GM12874 (cell line): ENCODE data around the gene SRPK2.

Source experiments
- TF ChIP-seq, protein P1 (sequence below): IDR thresholded peaks from 2 replicates; pipeline ENCODE4 v1.5.1; 2011; ENCODE audit warnings: low read depth, mild to moderate bottlenecking, control low read depth, low read length, moderate library complexity; ENCODE audit not compliant: insufficient read depth

The SRPK2 gene

DNA sequence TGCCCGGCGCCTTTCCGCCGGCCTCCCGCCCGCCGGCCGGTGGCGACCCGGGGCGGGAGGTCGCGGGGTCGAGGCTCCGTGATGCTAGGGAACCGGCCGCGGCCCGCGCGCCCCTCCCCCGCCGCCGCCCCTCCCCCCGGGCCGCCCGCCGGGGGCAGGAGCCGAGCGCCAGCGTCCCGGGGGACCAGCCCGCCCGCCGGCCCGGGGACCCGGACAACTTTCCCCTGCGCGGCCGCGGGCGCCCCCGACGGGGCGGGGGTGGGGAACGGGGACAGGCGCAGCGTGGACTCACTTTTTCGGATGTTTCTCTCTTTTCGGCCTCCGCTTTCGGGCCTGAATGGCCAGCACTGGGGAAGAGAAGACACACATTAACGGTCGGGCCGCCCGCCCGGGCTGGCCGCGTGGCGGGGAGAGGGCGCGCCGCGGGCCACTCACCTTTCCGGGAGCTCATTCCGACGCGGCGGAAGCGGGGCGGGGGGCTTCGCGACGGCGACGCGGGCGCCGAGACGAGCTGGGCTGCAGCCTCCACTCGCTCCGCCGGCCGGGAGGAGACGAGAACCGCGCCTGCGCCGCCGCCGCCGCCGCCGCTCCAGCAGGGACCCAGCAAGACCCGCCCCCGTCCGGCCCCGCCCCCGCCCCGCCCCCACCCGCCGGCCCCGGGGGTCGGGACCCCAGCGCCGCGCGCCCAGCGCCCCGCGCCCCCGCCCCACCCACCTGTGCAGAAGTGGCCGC lies at the start of gene SRPK2:
Gene SRPK2, minus strand, starts transcription at position 566 of the 732 bp plus-strand sequence.
- TF ChIP-seq, protein P1, sequence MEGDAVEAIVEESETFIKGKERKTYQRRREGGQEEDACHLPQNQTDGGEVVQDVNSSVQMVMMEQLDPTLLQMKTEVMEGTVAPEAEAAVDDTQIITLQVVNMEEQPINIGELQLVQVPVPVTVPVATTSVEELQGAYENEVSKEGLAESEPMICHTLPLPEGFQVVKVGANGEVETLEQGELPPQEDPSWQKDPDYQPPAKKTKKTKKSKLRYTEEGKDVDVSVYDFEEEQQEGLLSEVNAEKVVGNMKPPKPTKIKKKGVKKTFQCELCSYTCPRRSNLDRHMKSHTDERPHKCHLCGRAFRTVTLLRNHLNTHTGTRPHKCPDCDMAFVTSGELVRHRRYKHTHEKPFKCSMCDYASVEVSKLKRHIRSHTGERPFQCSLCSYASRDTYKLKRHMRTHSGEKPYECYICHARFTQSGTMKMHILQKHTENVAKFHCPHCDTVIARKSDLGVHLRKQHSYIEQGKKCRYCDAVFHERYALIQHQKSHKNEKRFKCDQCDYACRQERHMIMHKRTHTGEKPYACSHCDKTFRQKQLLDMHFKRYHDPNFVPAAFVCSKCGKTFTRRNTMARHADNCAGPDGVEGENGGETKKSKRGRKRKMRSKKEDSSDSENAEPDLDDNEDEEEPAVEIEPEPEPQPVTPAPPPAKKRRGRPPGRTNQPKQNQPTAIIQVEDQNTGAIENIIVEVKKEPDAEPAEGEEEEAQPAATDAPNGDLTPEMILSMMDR = no peak

DNA sequence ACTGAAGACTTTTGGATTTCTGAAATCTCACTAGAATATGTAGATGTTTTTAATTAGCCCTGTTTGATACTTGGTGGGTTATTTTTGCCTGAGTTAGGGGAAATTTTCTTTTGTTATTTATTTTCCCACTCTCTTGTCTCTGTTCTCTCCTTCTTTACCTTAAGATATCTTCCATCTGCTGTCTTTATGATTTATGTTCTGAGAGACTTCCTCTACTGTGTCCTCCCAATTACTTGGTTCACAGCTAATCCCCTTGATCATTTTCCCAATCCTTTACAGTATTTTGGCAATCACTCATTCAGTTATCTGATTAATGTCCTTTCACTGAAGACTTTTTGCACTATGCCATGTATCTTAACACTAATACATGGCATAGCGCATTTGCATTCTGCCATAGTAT lies 49.5 kb upstream of the SRPK2 start:
- TF ChIP-seq, protein P1 = no peak

DNA sequence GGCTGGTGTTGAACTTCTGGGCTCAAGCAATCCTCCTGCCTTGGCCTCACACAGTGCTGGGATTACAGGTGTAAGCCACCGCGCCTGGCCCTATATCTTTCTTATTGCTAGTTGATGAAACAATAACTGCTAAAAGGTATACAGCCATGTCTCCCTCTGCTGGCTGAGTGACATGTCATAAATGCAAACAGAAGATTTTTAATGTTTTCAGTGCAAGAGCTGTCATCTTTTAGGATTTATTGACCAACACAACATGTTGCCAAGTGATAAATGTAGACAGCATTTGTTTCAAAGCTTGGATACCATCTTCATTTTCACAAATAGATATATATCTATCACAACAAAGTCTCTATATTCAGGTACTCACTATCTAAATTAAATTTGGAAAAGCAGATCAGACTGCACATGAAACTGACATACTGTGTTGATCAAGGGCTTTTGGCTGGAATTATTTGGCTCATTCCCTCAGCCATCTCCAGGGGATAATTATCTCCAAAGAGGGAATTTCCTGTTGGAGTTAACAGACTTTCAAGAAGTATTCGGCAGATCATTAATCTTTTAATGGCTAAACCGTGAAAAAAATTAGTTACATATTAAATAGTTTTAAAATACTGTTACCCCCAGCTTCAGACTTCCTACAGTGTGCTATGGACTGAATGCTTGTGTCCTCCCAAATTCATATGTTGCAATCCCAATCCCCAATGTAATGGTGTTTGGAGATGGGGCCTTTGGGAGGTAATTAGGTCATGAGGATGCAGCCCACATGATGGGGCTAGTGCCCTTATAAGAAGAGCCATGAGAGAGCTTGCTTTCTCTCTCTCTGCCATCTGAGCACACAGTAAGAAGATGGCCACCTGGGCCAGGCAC lies 41.3 kb upstream of the SRPK2 start:
- TF ChIP-seq, protein P1 = peak; percentile 47; the same call in 1 of the 2 replicates

DNA sequence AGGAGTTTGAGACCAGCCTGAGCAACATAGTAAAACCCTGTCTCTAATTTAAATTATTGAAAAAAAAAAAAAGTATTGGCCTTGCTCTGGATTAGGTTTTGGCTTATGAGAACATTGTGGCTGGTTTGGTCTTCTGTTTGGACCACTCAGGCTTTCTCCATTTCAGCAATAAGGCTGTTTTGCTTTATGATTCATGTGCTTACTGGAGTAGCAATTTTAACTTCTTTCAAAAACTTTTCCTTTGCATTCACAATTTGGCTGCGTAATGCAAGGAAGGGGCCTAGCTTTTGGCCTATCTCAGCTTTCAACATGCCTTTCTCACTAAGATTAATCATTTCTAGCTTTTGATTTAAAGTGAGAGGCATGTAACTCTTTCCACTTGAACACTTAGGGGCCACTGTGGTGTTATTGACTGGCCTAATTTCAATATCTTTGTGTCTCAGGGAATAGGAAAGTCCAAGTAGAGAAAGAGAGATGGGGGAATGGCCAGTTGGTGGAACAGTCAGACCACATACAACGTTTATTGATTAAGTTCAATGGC lies 38.0 kb upstream of the SRPK2 start:
- TF ChIP-seq, protein P1 = no peak

DNA sequence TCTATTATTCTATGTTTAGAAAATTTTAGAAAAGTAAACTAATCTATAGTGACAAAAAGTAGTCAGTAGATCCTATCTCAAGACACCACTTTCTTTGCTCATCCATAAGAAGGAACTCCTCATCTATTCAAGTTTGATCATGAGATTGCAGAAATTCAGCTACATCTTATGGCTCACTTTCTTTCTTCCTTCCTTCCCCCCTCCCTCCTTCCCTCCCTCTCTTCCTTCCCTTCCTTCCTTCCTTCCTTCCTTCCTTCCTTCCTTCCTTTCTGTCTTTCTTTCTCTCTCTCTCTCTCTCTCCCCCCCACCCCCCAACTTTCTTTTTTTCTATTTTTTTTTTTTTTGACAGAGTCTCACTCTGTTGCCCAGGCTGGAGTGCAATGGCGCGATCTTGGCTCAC lies 35.3 kb upstream of the SRPK2 start:
- TF ChIP-seq, protein P1 = no peak

DNA sequence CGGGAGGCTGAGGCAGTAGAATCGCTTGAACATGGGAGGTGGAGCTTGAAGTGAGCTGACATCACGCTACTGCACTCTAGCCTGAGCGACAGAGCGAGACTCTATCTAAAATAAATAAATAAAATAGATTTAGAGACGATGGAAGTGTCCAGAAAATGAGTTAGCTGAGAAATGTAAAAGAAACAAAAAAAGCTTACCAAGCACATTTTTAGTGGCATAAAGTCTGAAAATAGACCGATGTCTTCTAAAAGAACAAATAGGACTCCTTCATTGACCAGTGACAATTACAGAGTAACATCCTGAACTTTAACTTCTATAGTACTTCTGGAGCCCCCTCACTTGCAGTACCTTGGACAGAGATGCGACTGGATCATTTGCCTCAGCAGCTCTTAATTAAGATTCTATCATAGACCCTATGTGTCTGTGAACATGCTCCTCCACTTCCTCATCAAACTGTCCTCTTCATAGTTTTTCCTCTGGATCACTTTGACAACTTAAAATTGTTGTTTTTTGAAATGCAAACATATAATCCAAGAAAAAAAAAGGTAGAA lies 25.2 kb upstream of the SRPK2 start:
- TF ChIP-seq, protein P1 = no peak
